Body of pancreas (tissue), 4 donors: ENCODE data around the gene LIN7A.

Experiments used
- CTCF ChIP-seq, 7 experiments: fragments of 450-650 bp in 4 of 7; fragments of 200-600 bp in 3 of 7; sonication (generic) in 3 of 7; IDR thresholded peaks; one replicate each; pipeline ENCODE4 v1.5.1; 2016 to 2019; ENCODE audit warnings: antibody characterized with exemption in 7 of 7
- POLR2A ChIP-seq, 3 donors: fragments of 450-650 bp; IDR thresholded peaks; one replicate each; pipeline ENCODE4 v1.6.1; 2016; ENCODE audit warnings: antibody characterized with exemption in 3 of 3, mild to moderate bottlenecking in 2 of 3

DNA sequence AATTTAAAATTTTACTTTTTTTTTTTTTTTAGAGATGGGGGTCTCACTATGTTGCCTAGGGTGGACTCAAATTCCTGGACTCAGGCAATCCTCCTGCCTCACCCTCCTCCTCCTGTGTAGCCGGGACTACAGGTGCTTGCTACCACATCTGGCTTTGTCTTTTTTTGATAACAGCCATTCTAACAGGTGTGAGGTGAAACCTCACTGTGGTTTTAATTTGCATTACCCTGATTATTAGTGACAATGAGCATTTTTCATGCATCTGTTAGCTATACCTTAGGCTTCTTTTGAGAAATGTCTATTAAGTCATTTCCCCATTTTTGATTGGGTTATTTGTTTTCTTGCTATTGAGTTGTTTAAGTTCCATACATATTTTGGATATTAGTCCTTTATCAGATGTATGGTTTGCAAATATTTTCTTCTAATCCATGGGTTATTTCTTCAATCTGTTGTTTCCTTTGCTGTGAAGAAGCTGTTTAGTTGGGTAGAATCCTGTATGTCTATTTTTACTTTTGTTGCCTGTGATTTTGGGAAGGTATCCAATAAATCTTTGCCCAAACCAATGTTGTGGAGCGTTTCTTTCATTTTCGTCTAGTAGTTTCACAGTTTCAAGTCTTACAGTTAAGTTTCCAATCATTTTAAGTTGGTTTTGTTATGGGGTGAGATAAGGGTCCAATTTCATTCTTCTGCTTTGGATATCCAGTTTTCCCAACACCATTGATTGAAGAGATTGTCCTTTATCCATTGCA is 134.9 kb downstream of the LIN7A start:
- no peak for TF ChIP-seq POLR2A (IDR thresholded peaks at IDR 0.05)
- no peak for TF ChIP-seq CTCF (IDR thresholded peaks at IDR 0.05)
